K562 (cell line): ENCODE measurements around the gene EMC10. TPM values are rescaled to one million over a fixed set of nuclear protein-coding genes. Genes with fewer than 3 reads are reported as not detected.

Source experiments
- ATF1 ChIP-seq, 2 experiments: fragments of 450-650 bp in 1 of 2; IDR thresholded peaks; 2 replicates each; pipeline ENCODE4 v1.6.1; 2016; ENCODE audit warnings: missing compliant biosample characterization in 1 of 2, missing genetic modification characterization in 1 of 2
- CBX8 ChIP-seq: fragments of 200-600 bp; sonication (generic); IDR thresholded peaks from 2 replicates; pipeline ENCODE4 v1.6.1; 2012; ENCODE audit warnings: borderline replicate concordance, mixed run types, low read depth, mild to moderate bottlenecking, moderate library complexity, mixed read lengths, low read length, control low read depth, inconsistent platforms; ENCODE audit not compliant: poor library complexity, severe bottlenecking; ENCODE audit errors: extremely low read depth
- KLF6 ChIP-seq: fragments of 250-450 bp; sonication (Bioruptor Pico); IDR thresholded peaks from 2 replicates; pipeline ENCODE4 v1.4.0; 2020; ENCODE audit warnings: mild to moderate bottlenecking, moderate library complexity, borderline replicate concordance
- NR2F6 ChIP-seq: fragments of 450-650 bp; formaldehyde crosslinking; IDR thresholded peaks from 2 replicates; pipeline ENCODE4 v1.4.0; 2020; ENCODE audit warnings: mild to moderate bottlenecking
- RBM22 ChIP-seq: fragments of 200-400 bp; formaldehyde crosslinking; IDR thresholded peaks from 2 replicates; pipeline ENCODE4 v1.6.1; 2018; ENCODE audit warnings: low read length, low read depth; ENCODE audit not compliant: poor library complexity, severe bottlenecking
- RCOR1 ChIP-seq, 2 experiments: IDR thresholded peaks; 2 replicates each; pipeline ENCODE4 v1.6.1; 2012; ENCODE audit warnings: low read depth in 2 of 2, low read length in 2 of 2, borderline replicate concordance in 1 of 2, improper control_type of control experiment in 1 of 2
- ZBTB7A ChIP-seq: IDR thresholded peaks from 2 replicates; pipeline ENCODE4 v1.6.1; 2011; ENCODE audit warnings: low read depth, mild to moderate bottlenecking, low read length, moderate library complexity, borderline replicate concordance; ENCODE audit not compliant: control insufficient read depth
- ZFX ChIP-seq: sonication (generic); formaldehyde crosslinking; IDR thresholded peaks from 2 replicates; pipeline ENCODE4 v1.8.0; 2022; ENCODE audit warnings: mild to moderate bottlenecking, missing genetic modification reagents, moderate library complexity
- polyA plus RNA-seq, 8 experiments: library from polyadenylated mRNA; depleted of rRNA in 4 of 8; stranded (reverse) in 5 of 8; unstranded in 3 of 8; fragments of >200 nt; fragmentation: Nextera tagmentation in 2 of 8; fragmentation: Illumina TruSeq in 1 of 8; extraction: Ambion mirVana in 2 of 8; extraction: Trizol in 1 of 8; gene quantifications; 2 replicates each; pipeline versions ENCODE4 v1.2.1 to v1.2.3, GENCODE V29; 2011 to 2014; ENCODE audit warnings: inconsistent platforms in 1 of 8, missing spikeins in 1 of 8
- total RNA-seq, 7 experiments: library from RNA; depleted of rRNA in 6 of 7; stranded (reverse); fragments of >200 nt in 6 of 7; fragmentation: Illumina TruSeq in 2 of 7; extraction: Trizol in 2 of 7; gene quantifications; 2 replicates each; pipeline versions ENCODE4 v1.2.1 to v1.2.3, GENCODE V29; 2011 to 2021; ENCODE audit warnings: low replicate concordance in 1 of 7
- TF ChIP-seq, protein P1 (sequence below): sonication (generic); formaldehyde crosslinking; IDR thresholded peaks from 2 replicates; pipeline ENCODE4 v1.8.0; 2022; ENCODE audit warnings: missing genetic modification reagents, mild to moderate bottlenecking, borderline replicate concordance
- TF ChIP-seq, protein P2 (sequence below): sonication (generic); formaldehyde crosslinking; IDR thresholded peaks from 2 replicates; pipeline ENCODE4 v1.9.0; 2022; ENCODE audit warnings: mild to moderate bottlenecking, missing genetic modification reagents
- TF ChIP-seq, protein P3 (sequence below): fragments of 250-450 bp; sonication (Bioruptor Pico); IDR thresholded peaks from 2 replicates; pipeline ENCODE4 v1.6.1; 2021; ENCODE audit warnings: mild to moderate bottlenecking
- TF ChIP-seq, protein P4 (sequence below), 2 experiments: fragments of 450-650 bp; IDR thresholded peaks; 2 replicates each; pipeline ENCODE4 v1.6.1; 2016
- TF ChIP-seq, protein P5 (sequence below): fragments of 450-650 bp; conservative IDR thresholded peaks from 2 replicates; pipeline ENCODE4 v1.6.1; 2016; ENCODE audit warnings: missing genetic modification characterization, low read depth, mild to moderate bottlenecking, control low read depth, missing compliant biosample characterization
- TF ChIP-seq, protein P6 (sequence below), 2 experiments: fragments of 250-450 bp in 1 of 2; fragments of 450-650 bp in 1 of 2; sonication (Bioruptor Pico) in 1 of 2; IDR thresholded peaks; 2 replicates each; pipeline versions ENCODE4 v1.6.1 to v1.8.0; 2016 to 2021; ENCODE audit warnings: mild to moderate bottlenecking in 2 of 2, moderate library complexity in 2 of 2, missing compliant biosample characterization in 1 of 2, missing genetic modification characterization in 1 of 2

The EMC10 gene
- total and polyA plus RNA-seq, 9 of the 15 experiments (the other 6 are each of a cell fraction or from before 2014, with no cell fraction given) = 1.4 to 46.0 (median 13.1) TPM

DNA sequence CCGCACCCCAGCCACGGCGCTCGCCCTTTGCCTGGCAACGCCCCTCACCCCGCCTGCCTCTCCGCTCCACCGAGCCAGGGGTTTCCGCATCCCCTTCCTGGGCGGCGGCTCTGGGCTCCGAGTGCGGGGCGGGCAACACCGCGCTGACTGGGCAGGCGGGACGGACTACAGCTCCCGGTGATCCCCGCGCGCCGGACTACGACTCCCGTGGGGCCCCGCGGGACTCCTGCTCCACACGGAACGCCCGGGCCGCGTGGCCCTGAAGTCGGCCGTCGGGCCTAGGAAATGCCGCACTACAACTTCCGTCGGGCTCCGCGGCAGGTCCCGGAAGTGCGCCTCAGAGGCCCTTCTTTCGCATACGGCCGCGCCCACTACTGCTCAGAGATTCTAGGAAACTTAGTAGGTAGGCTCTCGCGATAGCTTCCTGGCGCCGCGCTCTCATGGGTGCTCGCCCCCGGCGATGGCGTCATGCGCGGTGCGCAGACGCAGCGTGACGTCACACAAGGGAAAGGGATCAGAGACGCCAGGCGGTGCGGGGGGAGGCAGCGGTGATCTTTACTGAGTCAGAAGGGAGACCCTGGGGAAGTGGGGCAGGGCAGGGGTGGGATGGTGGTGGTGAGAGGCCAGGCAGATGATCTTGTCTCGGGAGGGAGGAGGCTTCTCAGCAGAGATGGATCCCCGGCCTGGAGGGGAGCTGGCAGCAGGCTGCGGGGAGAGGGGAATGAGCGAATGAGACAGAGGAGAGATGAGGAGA is 34.9 kb downstream of the EMC10 start, which contains the start of gene JOSD2 (continued):
- peak; percentile 96 for TF ChIP-seq ATF1 (CRISPR knock-in tag; IDR thresholded peaks at IDR 0.05)
- peak; percentile 100 for TF ChIP-seq ATF1 (tag; IDR thresholded peaks at IDR 0.05)
- 0 out of 4 replicates have a peak, but pooled peaks of 1 of the 2 experiments have one; percentile 11 for TF ChIP-seq RCOR1 (IDR thresholded peaks at IDR 0.05; ENCODE audit: borderline replicate concordance in 1 of 2, low read depth in 2 of 2, low read length in 2 of 2)
- TF ChIP-seq, protein P1, sequence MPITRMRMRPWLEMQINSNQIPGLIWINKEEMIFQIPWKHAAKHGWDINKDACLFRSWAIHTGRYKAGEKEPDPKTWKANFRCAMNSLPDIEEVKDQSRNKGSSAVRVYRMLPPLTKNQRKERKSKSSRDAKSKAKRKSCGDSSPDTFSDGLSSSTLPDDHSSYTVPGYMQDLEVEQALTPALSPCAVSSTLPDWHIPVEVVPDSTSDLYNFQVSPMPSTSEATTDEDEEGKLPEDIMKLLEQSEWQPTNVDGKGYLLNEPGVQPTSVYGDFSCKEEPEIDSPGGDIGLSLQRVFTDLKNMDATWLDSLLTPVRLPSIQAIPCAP = no peak
- TF ChIP-seq CBX8 = no peak
- TF ChIP-seq ZFX (CRISPR knock-in tag) = peak; percentile 97
- TF ChIP-seq, protein P2, sequence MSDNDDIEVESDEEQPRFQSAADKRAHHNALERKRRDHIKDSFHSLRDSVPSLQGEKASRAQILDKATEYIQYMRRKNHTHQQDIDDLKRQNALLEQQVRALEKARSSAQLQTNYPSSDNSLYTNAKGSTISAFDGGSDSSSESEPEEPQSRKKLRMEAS = peak; percentile 98
- TF ChIP-seq, protein P3, sequence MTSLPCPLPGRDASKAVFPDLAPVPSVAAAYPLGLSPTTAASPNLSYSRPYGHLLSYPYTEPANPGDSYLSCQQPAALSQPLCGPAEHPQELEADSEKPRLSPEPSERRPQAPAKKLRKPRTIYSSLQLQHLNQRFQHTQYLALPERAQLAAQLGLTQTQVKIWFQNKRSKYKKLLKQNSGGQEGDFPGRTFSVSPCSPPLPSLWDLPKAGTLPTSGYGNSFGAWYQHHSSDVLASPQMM = no peak
- TF ChIP-seq NR2F6 (CRISPR knock-in tag) = no peak
- TF ChIP-seq, protein P4, sequence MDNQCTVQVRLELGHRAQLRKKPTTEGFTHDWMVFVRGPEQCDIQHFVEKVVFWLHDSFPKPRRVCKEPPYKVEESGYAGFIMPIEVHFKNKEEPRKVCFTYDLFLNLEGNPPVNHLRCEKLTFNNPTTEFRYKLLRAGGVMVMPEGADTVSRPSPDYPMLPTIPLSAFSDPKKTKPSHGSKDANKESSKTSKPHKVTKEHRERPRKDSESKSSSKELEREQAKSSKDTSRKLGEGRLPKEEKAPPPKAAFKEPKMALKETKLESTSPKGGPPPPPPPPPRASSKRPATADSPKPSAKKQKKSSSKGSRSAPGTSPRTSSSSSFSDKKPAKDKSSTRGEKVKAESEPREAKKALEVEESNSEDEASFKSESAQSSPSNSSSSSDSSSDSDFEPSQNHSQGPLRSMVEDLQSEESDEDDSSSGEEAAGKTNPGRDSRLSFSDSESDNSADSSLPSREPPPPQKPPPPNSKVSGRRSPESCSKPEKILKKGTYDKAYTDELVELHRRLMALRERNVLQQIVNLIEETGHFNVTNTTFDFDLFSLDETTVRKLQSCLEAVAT (IDR thresholded peaks at IDR 0.05) = peak in 1 of 2 experiments; percentile 53; a peak in 1 of 4 replicates
- TF ChIP-seq, protein P5, sequence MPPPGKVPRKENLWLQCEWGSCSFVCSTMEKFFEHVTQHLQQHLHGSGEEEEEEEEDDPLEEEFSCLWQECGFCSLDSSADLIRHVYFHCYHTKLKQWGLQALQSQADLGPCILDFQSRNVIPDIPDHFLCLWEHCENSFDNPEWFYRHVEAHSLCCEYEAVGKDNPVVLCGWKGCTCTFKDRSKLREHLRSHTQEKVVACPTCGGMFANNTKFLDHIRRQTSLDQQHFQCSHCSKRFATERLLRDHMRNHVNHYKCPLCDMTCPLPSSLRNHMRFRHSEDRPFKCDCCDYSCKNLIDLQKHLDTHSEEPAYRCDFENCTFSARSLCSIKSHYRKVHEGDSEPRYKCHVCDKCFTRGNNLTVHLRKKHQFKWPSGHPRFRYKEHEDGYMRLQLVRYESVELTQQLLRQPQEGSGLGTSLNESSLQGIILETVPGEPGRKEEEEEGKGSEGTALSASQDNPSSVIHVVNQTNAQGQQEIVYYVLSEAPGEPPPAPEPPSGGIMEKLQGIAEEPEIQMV (tag) = no peak
- TF ChIP-seq, protein P6, sequence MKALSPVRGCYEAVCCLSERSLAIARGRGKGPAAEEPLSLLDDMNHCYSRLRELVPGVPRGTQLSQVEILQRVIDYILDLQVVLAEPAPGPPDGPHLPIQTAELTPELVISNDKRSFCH (CRISPR knock-in tag; IDR thresholded peaks at IDR 0.05) = no peak
- TF ChIP-seq, protein P6 (tag; IDR thresholded peaks at IDR 0.05) = peak; percentile 74; the same call in 1 of the 2 replicates
- TF ChIP-seq KLF6 (CRISPR knock-in tag) = no peak
- peak; percentile 69; the same call in 1 of the 2 replicates for TF ChIP-seq ZBTB7A
- TF ChIP-seq RBM22 = peak; percentile 44
